ENCODE results near the gene SNU13.

DNA sequence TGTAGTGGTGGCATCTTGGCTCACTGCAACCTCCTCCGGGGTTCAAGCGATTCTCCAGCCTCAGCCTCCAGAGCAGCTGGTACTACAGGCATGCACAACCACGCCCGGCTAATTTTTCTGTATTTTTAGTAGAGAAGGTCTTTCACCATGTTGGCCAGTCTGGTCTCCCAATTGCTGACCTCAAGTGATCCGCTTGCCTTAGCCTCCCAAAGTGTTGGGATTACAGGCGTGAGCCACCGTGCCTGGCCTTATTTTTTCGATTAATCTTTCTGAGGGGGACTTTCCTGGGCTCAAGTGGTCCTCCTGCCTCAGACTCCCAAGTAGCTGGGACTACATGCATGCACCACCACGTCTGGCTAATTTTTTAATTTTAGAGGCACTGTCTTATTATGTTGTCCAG lies 5.6 kb downstream of the SNU13 start:
- TF ChIP-seq, protein P1, sequence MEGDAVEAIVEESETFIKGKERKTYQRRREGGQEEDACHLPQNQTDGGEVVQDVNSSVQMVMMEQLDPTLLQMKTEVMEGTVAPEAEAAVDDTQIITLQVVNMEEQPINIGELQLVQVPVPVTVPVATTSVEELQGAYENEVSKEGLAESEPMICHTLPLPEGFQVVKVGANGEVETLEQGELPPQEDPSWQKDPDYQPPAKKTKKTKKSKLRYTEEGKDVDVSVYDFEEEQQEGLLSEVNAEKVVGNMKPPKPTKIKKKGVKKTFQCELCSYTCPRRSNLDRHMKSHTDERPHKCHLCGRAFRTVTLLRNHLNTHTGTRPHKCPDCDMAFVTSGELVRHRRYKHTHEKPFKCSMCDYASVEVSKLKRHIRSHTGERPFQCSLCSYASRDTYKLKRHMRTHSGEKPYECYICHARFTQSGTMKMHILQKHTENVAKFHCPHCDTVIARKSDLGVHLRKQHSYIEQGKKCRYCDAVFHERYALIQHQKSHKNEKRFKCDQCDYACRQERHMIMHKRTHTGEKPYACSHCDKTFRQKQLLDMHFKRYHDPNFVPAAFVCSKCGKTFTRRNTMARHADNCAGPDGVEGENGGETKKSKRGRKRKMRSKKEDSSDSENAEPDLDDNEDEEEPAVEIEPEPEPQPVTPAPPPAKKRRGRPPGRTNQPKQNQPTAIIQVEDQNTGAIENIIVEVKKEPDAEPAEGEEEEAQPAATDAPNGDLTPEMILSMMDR (IDR thresholded peaks at IDR 0.05), result no peak
- TF ChIP-seq POLR2A (IDR thresholded peaks at IDR 0.05), result no peak

Measured in ovary (tissue), 3 donors.